CD4-positive, alpha-beta T cell treated with Interleukin-6 for 4 hours (primary cell): ENCODE measurements around the gene SCN2B.

Experiments
- DNase-seq: peaks from one replicate; pipeline ENCODE4 v3.0.0-alpha.2; 2020; ENCODE audit warnings: mixed read lengths

Gene SCN2B

DNA sequence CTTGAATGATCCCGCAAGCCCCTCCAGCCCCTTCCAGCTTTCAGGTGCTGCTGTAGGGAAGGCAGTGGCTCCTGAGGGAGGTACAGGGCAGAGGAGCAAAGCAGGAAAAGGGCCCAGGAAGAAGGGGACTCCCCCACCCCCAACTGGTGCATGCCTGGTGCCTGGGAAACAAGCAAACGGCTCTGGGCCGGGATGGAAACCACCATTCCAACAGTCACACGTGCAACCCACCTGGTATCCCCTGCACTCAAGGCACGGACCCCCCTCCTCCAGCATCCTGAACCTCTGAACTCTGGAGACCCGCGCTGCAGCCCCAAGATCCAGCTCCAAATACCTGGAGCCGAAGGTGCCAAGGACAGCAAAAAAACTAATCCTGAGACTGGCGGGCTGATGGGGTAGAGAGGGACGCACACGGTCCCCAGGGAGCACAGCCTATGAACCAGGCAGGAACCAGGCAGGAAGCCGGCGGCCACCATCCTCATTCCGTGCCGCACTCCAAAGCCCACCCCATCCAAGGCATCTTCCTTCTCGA, 24.4 kb downstream of the SCN2B start:
- no peak for DNase-seq

DNA sequence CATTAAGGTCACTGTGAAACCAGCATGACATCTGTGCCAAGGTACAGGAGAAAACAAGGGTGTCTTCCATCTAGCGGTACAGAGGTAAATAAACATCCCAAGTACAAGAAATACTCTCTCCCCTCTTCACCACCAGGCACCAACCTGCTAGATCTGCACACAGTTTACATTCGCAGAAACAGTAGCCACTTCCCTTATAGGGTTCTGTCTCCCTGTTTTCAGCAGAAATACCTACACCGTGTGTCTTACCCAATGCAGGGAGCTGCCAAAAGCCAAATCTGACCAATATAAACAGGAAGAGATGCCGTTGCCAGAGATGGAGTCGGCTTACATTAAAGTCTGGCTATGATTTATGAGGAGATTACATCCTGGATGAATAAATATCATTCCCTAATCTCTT, 25.0 kb downstream of the SCN2B start:
- no peak for DNase-seq

DNA sequence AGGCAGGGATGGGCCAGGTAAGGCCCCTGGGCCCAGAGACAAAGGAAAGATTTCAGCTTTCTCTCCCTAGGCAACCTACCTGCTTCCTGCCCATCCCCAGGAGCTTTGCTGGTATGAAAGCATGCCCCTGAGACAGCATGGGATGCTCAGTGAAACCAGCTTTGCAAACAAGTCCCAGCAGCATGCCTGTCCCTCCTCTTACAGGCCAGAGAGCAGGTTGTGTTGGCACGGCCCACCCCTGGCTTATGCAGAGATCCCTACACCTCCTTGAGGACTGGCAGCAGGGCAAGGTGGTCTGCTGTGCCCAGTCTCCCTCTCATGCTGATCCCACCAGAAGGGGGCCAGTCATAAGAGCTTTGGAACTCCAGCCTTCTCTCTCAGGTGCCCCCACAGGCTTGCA, 26.9 kb downstream of the SCN2B start:
- no peak for DNase-seq

DNA sequence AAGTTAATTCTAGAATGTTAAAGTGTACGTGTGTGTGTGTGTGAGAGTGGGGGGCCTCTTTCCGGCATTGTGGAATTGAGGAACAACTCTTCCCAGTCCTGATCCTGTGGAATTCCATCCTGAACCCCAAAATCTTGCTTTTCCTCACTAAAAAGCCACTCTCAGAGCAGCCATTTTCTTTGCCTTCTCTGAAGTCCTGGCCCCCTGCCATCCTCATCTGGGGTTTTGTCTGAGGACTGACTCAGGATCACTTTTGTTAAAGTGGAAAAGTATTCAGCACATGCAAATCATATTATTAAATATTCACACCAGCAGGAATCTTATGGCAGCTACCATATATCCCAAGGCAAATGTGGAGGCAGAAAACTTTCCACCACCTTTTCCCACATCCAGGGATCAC, 27.6 kb downstream of the SCN2B start:
- DNase-seq = no peak

DNA sequence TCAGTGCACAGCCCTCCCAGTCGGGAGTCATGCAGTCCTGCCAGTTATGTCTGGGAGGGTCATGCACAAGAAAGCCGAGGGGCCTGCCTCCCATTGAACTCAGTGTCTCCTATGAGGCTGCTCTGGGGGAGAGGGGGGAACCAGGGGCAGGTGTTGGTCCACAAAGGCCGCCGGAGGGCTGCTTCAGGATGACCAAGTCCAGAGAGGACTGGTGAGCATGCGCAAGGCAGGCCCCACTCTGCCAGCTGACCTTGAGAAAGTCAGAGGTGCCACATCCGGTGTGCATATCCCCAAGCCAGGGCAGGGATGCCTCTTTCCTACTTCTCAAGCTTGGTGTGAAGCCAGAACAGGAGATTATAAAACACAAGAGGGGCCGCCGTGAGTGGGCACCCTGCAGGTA, 28.2 kb downstream of the SCN2B start:
- no peak for DNase-seq

DNA sequence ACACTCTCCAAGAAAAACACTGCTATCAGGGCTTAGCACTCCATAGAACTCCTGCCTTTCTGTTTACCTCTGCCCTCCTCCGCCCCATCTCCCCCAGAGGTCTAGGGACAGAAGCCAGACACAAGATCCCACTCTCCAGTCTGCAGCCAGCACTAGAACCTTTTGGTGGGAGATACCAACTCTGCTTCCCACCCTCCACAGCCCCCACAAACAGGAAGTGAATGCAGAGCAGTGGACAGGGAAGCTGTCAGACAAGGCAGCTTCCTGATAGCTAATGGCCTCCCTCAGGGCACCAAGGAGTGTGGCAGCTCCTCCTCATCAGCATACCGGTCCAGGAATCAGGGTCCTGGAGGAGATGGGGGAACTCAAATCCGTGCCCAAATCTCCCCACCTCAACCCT, 28.9 kb downstream of the SCN2B start:
- no peak for DNase-seq

DNA sequence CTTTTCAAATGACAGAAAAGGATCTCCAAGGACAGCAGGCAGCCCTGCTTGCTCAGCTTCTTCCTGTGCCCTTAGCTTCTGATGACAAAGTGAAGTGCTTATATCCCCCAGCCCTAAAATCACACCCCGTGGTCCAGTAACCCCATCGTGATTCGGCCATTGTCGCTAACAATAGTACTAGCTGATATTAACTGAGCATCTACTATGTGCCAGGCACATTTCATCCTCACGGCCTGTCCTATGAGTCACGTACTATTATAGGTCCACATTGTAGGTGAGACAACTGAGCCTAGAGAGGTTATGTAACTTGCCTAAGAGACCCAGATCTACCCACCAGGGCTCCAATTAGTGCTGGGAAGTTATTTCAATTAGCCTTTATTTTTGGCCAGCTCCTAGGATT, 29.9 kb downstream of the SCN2B start:
- no peak for DNase-seq

DNA sequence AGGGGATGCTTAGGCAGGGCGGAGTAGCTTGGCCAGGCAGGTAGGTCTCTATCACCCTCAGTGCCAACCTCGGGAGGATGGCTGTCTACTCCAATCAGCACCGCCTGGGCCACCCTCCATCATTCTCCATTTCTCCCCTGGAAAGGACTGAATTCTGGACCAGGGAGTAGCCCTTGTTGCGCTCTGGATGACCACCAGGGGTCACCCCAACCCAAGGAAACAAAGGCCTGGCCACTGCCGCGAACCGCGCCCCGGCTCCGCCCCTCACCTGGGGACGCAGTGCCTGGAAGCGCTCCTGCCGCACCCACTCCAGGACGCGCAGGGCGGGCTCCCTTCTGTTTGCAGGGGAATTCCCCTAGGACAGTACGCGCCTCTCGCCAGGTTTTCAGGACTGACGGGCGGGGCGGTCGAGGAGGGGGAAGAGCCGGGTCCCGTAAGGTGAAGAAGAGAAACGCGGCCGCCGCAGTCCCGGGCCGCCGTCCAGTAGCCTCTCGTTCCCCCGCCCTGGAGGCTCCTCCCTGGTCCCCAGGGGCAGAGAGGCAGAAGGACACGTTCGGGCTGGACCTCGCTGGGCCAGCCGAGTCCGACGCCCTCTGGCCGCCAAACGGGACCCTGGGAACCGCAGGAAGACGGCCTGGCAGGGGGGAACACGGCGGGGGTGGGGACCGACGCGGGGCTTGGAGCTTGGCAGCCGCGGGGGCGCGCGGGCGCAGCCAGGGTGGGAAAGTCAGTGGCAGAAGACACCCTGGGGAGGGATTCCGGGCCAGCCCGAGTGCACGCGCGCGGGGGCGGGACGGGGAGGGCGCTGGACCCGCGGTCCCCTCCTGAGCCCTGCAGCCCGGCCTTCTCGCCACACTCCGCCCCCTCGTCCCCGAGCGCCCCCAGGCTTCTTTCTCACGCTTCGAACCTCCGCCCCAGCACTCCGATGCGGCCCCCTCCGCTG, 30.9 kb downstream of the SCN2B start:
- peak; percentile 93 for DNase-seq

DNA sequence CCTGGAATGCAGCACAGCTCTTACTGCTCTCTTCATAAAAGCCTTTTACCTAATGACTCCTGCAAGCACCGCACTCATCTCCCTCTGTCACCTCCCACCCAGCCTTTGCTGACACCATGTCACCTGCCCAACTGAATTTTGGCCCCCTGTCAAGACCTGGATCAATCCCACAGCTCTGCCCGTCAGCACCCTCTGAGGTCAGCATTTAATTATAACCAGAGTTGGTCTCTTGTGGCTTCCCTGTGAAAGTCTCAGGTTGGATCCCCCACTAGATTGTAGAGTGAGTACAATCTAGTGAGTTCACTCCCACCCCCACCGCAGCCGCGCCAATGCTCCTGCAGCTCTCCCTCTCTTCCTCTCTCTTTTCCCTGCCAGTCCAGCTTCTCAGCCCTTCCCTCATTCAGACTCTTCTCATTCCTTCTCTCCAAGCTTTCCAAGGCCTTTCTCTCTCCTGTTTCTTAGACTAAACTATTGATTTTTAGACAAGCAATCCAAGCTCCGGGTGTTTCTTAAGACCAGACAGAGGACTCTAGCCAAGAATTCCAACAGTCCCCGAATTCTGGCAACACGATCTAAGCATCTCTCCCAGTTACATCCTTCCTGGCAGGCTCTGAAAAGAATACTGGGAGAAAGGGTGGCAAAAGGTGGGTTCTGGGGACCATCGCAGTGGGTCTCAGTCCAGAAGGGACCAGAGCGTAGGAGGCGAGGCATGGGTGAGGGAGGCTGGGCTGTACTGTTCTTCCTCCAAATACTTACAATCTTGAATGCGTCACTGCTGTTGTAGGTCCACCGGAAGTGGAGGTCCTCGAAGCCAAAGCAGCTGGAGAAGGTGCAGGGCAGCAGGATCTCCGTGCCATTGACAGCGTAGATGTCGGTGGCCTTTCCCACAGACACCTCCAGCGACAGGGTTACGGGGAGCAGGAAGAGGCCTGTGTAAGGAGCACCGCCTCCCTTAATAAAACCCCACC, 31.9 kb downstream of the SCN2B start:
- no peak for DNase-seq

DNA sequence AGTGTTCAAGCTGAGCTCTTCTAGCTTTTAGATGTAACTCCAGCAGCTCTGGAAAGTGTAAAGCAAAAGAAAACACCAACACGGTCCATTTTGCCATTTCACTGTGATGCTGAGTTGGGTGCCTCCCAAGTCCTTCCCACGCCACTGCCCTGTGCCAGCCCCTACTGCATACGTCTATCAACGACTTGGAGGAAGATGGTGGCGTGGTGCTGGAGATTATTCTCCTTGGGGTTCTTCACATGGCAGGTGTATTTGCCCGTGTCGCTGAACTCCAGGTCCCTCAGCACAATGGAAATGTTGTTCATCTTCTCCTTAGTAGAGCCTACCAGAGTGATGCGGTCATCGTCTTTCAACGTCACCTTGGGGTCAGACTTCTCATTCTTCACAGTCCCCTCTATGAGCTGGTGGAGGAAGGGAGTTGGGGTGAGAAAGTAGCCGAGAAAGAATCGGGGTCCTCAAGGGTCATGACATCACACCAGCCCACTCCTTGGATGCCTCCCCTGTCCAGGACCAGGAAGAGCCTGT, 32.7 kb downstream of the SCN2B start:
- no peak for DNase-seq

DNA sequence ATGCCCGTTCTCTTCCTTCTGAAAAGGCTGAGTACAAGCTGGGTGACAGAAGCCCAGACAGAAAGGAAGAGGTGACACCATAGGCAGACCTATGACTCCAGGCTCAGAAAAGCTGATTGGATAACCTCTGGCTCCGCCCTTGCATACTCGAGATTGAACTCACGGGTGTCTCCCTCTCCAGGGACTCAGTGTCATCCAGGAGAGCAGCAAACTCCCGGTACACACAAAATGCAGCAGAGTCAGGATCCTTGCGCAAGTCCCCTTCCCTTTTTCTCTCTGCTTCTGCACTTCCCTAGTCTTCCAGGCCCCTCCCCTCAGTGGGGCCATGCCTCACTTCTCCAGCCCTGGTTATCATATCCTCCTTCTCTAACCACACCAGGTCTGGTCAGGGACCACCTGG, 33.6 kb downstream of the SCN2B start:
- DNase-seq = no peak

DNA sequence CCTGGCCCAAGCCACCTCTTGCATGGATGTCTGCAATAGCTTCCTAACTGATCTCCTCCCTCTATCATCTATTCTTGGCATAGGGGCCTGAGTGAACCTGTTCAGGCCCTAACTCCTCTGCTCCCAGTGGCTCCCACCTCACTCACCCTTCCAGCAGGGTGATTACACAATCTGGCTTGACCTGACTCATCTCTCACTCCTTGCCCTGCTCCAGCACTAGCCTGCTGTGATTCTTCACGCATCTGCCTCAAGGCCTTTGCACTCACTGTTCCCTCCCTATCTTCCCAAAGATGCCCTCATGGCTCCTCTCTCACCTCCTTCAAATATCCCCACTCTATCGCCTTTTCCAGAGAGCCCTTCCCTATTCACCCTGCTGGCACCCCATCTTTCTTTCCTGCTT, 34.4 kb downstream of the SCN2B start:
- DNase-seq = no peak

DNA sequence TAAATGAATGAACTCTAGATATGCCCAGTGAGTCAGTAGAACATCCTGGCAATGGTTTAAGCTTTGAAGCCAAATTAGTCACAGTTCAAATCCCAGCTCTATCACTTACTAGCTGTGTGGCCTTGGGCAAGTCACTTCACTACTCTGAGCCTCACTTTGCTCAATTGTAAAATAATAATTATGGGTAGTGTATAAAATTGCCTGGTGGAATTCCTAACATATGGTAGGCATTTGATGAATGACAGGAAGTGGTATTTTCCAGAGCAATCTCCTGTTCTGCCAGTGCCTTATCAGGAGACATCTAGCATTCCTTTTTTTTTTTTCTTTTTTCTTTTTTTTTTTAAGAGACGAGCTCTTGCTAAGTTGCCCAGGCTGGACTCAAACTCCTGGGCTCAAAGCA, 36.9 kb downstream of the SCN2B start:
- no peak for DNase-seq

DNA sequence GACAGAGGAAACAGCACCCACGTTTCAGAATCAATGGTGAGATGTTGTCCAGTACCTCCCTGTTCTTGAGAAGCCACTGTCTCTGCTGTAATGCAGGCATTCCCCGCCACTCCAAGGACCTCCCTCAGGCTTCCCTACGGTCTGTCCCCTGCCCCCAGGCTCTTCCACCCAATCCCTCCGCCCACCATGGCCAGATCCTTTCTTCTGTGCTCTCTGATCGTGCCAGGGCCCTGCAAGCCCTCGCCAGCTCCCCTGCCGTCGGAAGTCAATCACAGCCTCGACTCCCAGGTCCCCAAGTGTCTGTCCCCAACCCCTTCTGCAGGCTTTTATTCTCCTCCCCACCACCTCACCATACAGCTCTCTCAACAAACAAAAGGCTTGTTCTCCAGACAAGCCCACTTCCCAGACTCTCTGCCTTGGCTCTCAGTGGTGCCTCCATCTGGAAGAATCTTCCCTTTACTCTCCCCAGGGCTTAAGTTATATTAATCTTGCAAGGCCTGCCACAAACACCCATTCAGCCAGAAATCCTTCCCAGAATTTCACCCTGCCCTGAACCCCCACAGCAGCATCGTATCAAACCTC, 37.5 kb downstream of the SCN2B start:
- DNase-seq = no peak

DNA sequence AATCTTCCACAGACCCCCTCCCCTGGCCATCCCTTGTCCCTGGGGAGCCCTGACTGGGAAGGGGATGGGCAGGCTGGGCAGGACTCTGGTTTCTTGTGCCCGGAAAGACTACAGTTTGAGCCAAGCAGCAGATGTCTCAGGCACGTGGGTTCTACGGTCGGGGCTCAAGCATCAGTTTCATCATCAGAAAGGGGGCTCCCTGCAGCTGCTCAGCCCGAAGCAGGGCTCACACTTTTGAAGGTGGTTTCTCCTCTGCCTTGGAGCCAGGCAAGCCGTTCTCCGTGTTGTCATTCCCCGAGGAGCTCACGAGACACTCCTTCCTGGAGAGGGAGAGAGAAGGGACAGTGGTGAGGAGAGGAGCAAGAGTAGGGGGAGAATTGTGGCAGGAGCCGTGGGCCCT, 39.6 kb downstream of the SCN2B start:
- DNase-seq = no peak

DNA sequence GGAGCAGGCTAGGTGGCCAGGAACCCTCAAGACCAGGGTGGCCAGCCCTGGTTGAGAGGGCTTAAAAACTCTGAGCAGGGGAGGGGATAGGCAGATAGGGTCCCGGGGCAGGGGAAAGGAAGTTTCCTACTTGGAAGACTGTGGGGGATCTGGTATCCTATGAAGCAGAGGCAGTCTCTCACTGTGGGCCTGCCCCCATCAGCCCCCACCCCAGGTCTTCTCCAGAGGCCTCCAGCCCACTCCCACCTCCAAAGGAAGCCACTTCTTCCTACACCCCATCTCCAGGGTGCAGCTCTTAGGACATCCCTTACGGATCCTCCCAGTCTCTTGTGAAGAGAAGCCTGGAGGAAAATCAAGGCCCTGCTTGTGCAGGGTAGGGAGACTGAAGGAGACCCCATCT, 40.1 kb downstream of the SCN2B start:
- DNase-seq = no peak

DNA sequence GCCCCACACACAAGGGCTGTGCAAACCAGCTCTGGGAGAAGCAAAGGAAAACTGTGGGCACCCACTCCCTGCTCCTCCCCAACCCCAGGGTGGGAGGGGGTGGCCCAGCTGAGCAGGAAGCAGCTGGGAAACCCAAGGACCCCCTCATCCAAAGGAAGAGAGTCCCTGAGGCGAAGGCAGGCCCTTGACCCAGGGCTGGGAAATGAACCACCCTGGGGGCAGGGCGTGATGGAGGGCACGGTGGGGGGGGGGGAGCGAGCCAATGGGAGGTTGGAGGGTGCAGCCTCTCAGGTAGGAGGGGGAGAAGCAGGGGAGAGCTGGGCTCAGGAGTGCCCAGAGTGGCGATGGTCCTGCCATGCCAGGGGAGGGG, 40.7 kb downstream of the SCN2B start:
- DNase-seq = no peak

DNA sequence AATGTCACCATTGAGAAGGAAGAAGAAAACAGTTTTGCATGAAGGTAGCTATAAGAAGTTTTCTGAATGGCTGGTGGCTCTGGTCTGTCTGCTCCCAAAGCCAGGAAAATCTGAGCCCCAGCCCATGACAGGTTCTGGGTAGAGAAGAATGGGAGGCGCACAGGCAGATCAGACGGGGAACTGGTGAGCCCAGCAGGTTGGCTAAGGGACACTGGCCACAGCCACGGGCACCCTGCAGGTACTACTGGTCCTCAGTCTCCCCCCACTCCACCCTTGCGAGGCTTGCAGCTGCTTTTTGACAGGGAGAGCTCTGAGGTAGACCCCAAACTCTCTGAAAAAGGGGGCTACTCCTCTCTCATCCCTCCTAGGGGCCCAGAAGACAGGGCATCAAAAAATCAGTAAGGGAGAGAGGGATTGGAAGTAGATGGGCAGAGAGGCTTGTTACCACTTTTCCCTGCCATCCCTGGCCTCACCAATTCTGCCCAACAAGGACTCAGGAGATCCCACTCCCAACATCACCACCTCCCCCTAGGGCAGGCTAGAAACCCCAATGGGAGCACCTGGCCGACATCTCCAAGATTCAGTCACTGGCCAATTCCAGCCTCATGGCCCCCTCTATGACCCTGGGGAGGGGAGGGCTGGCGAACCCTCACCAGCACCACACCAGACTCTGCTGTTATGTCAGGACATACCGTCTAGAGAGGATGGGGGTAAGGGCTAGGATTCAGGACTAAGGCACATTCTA, 41.2 kb downstream of the SCN2B start:
- no peak for DNase-seq

DNA sequence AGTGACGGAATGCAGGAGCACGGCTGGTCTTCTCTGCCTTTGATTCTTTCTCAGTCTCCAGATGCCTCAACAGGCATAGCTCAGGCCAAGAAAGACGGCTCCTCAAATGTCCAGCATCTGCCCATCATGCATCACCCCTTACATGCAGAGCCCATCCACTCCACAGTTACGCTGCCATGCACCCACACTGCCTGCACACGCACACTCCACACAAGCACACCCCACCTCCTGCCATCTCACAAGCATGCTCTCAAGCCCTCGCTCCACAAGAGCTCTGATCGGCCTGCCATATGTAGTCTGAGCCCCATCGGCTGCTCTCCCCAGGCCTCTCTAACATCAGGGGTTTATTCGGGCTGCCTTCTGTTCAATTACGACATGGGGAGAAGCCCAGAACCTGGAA, 42.6 kb downstream of the SCN2B start:
- no peak for DNase-seq

DNA sequence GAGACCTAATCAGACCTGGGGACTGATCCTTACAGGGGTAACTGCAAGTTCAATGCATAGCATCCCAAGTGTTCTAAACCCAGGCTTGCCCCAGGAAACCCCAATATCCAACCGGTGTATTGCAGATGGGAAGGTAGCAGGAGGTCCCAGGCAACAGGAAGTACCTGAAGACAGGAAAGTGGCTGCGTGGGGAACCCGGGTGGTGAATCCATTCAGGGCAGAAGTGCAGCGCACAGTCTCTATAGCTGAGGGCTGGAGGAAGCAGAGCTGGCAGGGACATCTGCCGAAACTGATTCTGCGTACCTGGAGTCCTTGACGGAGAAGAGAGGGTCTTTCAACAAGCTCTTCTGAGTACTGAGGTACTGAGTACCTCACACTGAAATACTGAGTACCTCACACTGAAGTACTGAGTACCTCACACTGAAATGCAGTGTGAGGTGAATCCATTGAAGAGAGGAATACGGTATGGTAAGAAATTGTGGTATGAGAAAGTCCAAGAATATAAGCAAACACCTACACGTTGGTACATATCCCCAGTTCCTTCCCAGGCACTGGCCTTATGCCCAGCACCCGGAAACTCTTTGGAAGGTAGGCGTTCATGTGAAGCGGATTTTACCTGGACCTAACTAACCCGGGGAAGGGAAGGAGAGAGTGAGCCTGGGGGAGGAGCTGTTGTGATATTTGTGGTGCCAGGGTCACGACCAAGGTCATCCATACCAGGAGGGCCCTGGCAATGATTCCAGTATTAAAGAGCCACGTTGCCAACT, 43.9 kb downstream of the SCN2B start:
- no peak for DNase-seq

DNA sequence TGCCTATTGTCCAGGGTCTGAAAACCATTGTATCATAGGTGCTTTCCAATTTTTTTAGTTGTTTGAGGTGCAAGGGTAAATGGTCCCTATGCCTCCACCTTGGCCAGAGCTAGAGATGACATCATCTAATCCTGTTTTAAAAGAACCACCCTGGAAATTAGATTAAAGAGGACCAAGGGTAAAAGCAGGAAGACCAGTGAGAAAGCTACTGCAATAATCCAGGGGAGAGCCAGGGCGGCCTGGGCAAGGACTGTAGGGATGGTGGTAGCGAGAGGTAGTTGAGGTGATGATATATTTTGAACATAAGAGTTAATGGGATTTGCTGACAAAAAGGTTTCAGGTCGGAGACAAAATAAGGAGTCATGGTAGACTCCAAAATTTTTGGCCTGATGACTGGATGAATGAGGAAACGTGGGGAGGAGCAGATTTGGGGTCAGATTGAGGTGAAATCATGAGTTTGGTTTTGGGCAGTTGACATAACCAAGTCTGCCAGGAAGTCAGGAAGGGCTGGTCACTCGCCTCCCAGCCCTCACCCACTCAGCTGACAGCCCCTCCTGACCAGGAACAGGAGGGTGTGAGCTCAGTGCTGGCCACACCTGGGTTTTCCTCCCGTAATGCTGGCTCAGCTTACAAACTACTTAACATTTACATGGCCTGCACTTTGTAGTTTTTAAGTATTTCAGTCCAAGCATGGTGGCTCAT, 46.8 kb downstream of the SCN2B start:
- DNase-seq = no peak
